ENCODE results near the gene API5.
"Not testable (repeated sequence)": the region's sequence is repeated elsewhere in the genome, so short reads cannot be mapped to it uniquely, and the experiment has no call there.

The API5 gene

GRCh38 chr11:43311791-43312607, at the start of gene API5:
TSS of gene API5 (plus strand) at chr11:43311996. CDS start at chr11:43312128, 132 bp downstream.
- peak; percentile 88 for DNase-seq (ENCODE audit: low read depth in 1 of 2, low spot score in 1 of 2)

DNA sequence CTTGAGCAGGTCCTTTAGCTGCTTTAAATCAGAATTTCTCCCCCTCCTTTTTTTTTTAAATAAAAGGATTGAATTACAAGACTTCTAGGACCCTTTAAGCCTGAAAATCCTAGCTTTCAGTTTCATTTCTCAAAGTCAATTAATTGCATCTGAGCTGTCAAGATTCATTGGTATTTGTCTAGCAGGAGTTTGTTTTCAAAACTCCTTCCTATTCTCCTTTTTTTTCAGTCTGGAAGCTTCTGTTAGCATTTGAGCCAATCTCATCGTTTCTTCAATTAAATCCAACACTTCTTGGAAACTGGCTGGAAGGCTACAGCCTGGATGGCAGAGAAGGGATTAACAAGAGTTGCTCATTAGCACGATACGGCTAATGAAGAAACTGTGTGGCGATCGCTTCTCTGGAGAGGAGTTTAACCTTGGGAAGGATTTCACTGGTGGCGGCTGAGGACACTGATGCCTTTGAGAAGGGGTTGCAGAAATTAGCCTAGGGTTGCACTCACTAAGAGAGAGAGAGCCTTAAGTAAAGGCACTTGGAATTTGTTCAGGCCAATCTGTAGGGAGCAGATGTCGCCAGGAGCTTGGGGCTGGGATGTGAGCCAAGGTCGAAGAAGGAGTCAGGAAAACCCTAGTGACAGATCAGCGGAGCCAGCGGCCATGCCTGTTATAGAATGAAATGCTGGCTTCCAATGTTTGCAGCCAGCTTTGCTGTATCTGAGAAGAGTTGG, 43.8 kb upstream of the API5 start:
- DNase-seq (ENCODE audit: low read depth in 1 of 2, low spot score in 1 of 2), result no peak

DNA sequence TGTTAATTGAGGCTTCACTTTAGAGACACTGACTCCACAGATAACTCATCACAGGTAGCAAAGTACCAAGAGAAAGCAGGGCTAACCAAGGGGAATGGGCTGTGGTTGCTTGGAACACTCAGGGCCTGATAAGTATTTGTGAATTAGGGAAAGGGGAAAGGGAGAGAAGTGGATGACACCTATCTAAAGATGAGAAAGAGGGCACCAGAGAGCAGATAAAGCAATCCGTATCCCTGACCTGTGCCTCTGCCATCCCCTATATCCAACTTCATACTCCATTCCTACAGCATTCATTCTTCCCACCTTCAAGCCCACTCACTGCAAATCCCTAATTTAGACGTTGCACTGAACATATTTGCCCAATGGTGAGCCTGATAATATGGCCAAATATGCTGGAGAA, 43.0 kb upstream of the API5 start:
- DNase-seq (ENCODE audit: low read depth in 1 of 2, low spot score in 1 of 2), result no peak

DNA sequence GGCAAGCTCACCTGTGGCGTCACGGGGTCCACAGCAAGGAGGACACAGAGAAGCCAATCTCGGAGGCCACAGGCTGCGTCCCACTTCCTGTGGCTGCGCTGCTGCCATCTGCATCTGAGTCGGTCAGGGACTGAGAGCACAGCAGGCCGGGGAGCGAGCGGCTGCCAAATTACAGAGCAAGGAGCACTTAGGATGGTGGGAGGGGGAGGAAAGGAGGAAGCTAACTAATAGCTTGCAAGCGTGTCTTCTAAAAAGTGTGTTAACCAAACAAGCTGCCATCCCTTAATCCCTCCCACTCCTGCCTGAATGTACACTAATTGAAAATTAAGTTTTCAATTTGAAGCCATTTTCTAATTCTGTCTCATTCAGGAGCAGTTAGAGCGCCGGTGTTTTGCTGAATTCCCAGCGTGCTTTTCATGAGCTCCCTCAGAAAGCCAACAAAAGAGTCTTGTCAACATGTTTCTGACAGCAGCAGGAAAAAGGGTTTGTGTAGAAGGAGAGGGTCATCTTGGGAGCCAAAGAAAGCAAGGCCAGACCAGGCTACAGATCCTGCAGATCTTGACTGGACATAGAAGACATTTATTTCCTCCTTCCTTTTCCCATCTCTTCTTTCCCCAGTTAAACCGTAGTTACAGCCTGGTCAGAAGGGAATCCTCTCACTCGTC, 42.4 kb upstream of the API5 start:
- DNase-seq (ENCODE audit: low read depth in 1 of 2, low spot score in 1 of 2), result no peak

GRCh38 chr11:43270468-43270867, 41.3 kb upstream of the API5 start:
- no peak for DNase-seq (ENCODE audit: low read depth in 1 of 2, low spot score in 1 of 2)

- DNase-seq (ENCODE audit: low read depth in 1 of 2, low spot score in 1 of 2), result no peak
These were observed 33.4 kb upstream of the API5 start for GRCh38 chr11:43278193-43278956.

DNA sequence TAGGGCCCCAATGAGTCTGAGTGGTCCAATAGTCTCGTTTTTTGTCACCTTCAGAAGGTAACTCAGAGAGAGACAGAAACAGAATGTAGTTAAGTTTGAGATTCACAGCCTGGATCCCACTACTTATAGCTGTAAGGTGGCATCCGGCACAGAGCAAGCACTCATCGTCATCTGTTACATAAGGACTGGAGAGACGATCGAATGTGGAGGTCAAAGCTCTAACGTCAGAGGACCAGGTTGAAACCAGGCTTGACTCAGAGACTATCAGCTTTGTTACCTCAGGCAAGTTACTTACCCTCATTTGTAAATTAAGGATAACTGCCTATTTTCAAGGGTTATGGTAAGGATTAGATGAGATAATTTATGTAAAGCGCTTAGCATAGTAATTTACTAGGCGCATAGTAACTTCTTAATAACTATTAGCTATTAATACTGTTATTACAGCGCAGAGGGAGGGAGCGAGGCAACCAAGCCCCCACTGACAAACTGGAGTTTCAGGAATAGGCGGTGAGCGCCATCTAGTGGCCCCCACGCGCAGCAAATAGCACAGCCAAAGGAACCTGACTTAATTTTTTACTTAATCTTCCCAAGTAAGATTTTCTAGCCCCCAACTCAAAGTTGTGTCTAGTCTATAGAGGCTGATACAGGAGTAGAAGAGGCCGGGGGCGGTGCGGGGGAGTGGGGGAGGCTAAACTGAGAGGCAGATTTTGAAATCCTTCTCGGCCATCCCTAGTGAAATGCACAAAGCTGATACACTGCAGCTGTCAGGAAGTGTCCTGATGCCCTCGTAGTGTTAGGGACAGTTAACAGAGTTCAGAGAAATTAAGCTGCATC, 29.0 kb upstream of the API5 start:
- DNase-seq (ENCODE audit: low read depth in 1 of 2, low spot score in 1 of 2), result peak in 1 of 2 donors; percentile 14

DNA sequence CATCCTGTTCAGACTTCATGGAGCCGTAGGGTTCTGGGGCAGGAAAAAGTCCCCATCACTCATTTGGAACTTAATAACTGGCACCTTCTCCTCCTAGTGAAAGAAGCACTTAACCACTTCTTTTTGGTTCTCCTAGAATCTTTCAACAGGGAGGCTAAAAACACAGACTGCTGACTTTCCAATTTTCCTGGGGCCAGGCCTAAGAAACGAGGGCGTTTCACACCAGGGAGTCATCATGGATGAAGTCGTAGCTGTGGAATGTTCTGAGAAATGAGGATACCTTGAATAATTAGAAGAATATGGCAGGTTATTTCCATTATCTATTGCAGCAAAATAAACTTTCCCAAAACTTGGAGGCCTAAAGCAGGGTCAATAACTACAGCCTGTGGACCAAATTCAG, 26.0 kb upstream of the API5 start:
- DNase-seq (ENCODE audit: low read depth in 1 of 2, low spot score in 1 of 2), result no peak

DNA sequence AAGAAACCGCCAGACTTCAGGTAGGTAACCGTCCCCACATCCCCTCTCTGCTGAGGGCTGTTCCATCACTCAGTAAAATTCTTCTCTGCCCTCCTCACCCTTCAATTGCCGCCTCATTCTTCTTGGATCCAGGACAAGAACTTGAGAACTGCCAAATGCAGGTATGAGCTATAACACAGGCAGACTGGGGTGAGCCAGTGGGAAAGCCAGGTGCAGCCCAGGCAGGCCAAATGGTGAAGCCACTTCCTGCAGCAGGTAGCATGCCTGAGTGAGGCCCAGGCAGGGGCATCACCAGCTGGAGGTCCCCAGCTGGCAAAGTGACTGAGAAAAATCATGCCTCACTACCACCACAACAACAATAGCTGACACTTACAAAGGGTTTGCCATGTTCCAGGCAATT, 22.4 kb upstream of the API5 start:
- DNase-seq (ENCODE audit: low read depth in 1 of 2, low spot score in 1 of 2), result no peak

DNA sequence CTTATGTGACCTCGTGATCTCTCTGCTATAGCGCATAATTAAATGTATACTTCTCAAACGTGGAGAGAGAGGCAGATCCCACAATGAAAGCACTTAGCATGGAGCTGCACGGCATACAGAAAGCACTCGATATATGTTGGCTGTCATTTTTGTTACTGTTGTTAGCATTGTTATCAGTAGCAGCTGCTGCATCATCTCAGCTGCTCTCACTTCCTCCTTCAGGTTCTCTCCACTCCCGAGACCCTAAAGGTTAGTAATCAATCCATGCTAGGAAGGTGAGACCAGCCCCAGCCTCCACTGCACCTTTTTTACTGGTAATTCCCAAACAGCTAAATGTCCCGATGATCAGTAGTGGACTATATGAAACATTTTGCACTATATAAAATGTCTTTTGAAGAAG, 13.4 kb upstream of the API5 start:
- no peak for DNase-seq (ENCODE audit: low read depth in 1 of 2, low spot score in 1 of 2)

GRCh38 chr11:43315966-43316365, 4.2 kb downstream of the API5 start:
- DNase-seq (ENCODE audit: low read depth in 1 of 2, low spot score in 1 of 2), result no peak

DNA sequence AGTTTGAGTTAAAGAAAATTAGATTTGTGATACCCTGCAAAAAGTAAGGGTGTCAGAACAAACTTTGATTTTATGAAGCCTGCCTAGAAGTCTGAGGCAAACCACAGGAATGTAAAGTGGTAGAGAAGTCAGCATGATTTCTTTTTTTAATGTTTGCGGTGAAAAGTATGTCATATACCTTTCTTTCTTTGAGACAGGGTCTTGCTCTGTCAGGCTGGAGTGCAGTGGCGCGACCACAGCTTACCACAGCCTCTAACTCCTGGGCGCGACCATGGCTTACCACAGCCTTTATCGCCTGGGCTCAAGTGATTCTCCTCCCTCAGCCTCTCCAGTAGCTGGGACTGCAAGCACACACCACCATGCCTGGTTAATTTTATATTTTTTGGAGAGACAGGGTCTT, 4.7 kb downstream of the API5 start:
- no peak for DNase-seq (ENCODE audit: low read depth in 1 of 2, low spot score in 1 of 2)

DNA sequence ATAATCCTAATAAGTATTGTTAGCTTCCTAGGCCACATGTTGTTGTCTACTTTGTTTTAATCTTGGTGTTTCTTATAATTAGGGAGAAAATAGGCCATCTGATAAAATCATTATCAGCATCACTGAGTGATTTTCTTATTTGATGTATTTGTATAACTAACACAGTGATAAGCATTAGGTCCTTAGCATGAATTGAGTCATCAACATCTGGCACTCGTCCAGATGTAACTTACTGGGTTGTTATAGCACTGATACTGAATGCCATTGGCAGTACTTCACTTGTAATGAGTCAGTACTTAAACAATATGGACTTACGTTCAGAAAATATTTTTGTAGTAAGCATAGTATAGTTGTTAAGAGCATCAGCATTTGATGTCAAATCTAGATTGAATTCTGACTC, 16.2 kb downstream of the API5 start:
- DNase-seq (ENCODE audit: low read depth in 1 of 2, low spot score in 1 of 2), result no peak

GRCh38 chr11:43328482-43328881, 16.7 kb downstream of the API5 start:
- no peak for DNase-seq (ENCODE audit: low read depth in 1 of 2, low spot score in 1 of 2)

DNA sequence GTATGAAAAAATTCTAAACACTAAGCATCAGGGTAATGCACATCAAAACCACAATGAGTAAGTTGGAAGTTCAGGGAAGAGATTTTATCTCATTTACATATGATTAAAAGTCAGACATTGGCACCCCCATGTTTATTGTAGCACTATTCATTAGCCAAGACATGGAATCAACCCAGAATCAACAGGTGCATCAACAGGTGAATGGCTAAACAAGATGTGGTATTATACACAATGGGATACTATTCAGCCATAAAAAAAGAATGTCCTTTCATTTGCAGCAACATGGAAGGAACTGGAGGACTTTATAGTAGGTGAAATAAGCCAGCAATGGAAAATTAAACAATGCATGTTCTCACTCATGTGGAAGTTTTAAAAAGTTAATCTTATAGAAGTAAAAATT, 29.4 kb downstream of the API5 start:
- no peak for DNase-seq (ENCODE audit: low read depth in 1 of 2, low spot score in 1 of 2)

GRCh38 chr11:43351426-43351825, 39.6 kb downstream of the API5 start:
- DNase-seq (ENCODE audit: low read depth in 1 of 2, low spot score in 1 of 2), result not testable (repeated sequence)

GRCh38 chr11:43354311-43354710, 42.5 kb downstream of the API5 start:
- DNase-seq (ENCODE audit: low read depth in 1 of 2, low spot score in 1 of 2), result no peak

- no peak for DNase-seq (ENCODE audit: low read depth in 1 of 2, low spot score in 1 of 2)
These were observed 44.5 kb downstream of the API5 start for GRCh38 chr11:43356336-43356735.

DNA sequence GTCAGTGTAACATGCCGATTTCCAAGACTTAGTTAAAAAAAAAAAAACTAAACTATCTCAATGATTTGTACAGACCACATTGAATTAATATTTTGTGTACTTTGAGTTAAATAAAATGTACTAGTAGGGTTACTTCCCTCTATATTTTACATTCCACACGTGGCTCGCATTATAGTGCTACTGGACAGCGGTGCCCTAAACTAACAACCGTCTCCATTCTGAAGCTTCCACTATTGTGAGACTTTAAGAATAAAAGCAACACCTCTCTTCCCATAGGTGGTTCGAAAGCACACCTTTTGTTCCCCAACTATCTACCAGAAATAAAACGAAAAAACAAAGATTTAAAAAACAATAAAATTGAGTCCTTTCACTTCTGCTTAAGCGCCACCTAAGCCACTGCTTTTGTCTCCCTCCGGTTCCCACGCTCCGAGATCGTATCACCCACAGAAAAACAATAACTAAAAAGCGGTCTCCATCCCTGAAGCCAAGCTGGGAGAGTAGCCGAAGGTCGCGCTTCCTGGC, 46.5 kb downstream of the API5 start:
- no peak for DNase-seq (ENCODE audit: low read depth in 1 of 2, low spot score in 1 of 2)

GRCh38 chr11:43358801-43359421, 47.1 kb downstream of the API5 start, which contains the start of gene TTC17:
TSS of gene TTC17 (plus strand) at chr11:43358920. CDS start at chr11:43358955, 35 bp downstream.
- DNase-seq (ENCODE audit: low read depth in 1 of 2, low spot score in 1 of 2), result peak; percentile 88 to 89
